Adipose tissue (tissue), 3 donors: ENCODE results near the gene DYNLT1. TPM values are rescaled to one million over a fixed set of nuclear protein-coding genes. Genes with fewer than 3 reads are reported as not detected.
"Not testable (repeated sequence)": the region's sequence is repeated elsewhere in the genome, so short reads cannot be mapped to it uniquely, and the experiment has no call there.

ENCODE experiments used
- H3K27ac ChIP-seq: one replicate; pipeline ENCODE4 v1.5.1; 2013; ENCODE audit warnings: low read depth, low read length
- WGBS, 3 donors: extraction: QIAGEN DNeasy Blood & Tissue Kit; methylation state at CpG; one replicate each; pipeline ENCODE4 v1.1.7; 2013; 5-methylcytosine and 5-hydroxymethylcytosine counted together
- polyA plus RNA-seq, 3 donors: library from polyadenylated mRNA; stranded (reverse); fragments of 200-250 nt; gene quantifications; one replicate each; pipeline ENCODE4 v1.2.3, GENCODE V29; 2013
- donor health status: healthy with polysubstance abuse.
- donor health status: Bipolar disorder and iron deficiency.
- donor health status: healthy.

DYNLT1 gene
- polyA plus RNA-seq, 3 donors = 66.3 to 155 (median 120) TPM

DNA sequence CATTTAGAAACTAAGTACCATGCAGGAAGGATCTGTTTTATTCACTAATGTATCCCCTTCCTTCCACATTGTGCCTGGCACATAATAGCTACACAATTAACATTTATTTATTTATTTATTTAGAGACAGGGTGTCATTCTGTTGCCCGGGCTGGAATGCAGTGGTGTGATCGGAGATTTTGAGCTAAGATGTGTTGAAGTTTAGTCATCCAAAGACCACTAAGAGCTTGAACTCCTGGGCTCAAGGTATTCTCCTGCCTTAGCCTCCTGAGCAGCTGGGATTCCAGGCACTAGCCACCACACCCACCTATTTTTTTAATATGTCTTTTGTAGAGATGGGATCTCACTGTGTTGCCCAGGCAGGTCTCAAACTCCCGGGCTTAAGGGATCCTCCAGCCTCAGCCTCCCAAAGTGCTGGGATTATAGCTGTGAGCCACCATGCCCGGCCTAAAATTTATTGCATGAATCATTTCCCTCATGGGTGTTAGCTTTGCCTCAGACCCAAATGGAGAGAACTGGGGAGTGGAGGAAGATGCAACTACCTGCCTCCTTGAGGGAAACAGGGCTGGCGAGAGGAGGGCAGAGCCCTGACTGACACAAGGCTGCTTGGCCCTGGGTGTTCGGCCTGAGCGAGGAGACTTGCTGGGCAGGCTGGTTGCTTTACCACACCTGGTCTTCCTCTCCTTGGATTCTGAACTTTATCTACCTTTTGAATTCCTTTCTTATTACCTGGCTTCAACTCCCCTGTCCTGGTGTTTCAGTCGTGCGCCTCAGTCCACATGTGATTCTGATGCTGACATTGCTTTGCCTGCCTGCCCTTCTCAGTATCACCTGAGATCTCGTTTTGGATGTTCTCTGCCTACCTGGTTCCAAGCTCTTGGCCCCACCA, 1.7 kb upstream of the DYNLT1 start:
- no peak overlapping the region for H3K27ac ChIP-seq
- WGBS, 3 donors = 72 to 93% (median 79%) methylated on average over 10 of the region's 10 CpGs

- peak overlapping the region; percentile 9 for H3K27ac ChIP-seq
- 31 to 33% (median 33%) methylated on average over 21 of the region's 21 CpGs for WGBS, 3 donors
These were observed 800 bp upstream of the DYNLT1 start for GRCh38 chr6:158645064-158646022.

GRCh38 chr6:158643836-158644230, 710 bp downstream of the DYNLT1 start:
- H3K27ac ChIP-seq = peak overlapping the region; percentile 91
- 1% methylated on average over 21 of the region's 21 CpGs for WGBS, 3 donors

- WGBS, 3 donors = 56 to 59% (median 57%) methylated on average over 8 of the region's 8 CpGs
These were observed 2.4 kb downstream of the DYNLT1 start for GRCh38 chr6:158642097-158642601.

GRCh38 chr6:158640519-158640918, 4.0 kb downstream of the DYNLT1 start:
- no peak overlapping the region for H3K27ac ChIP-seq
- WGBS, 3 donors = 93 to 98% (median 93%) methylated on average over 2 of the region's 2 CpGs

More at GRCh38 chr6:158642097-158642601, 2.4 kb downstream of the DYNLT1 start:
- no peak overlapping the region for H3K27ac ChIP-seq

DNA sequence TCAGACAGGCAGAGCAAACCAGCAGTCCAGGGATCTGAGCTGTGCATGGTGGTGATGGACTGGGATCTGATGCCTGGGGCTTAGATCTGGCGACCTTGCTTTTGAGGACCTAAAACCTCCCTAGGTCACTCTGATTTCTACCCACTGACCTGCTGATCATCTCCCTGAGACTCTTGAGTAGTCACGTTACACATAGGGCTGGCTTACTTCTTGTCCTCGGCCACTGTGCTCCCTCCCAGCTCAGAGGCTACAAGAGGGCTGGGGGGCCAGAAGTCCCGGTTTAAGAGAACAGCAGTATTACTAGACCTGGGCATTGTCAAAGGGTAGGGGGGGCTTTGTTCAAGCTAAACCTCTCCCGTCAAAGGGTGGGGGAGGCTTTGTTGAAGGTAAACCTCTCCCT, 5.5 kb downstream of the DYNLT1 start:
- 83 to 96% (median 92%) methylated on average over 5 of the region's 5 CpGs for WGBS, 3 donors
- H3K27ac ChIP-seq = no peak overlapping the region

- no peak overlapping the region for H3K27ac ChIP-seq
- 61 to 87% (median 83%) methylated on average over 3 of the region's 3 CpGs for WGBS, 3 donors
These were observed 6.2 kb downstream of the DYNLT1 start for GRCh38 chr6:158638324-158638854.

GRCh38 chr6:158636778-158637177, 7.8 kb downstream of the DYNLT1 start:
- 94 to 95% (median 94%) methylated on average over 8 of the region's 8 CpGs for WGBS, 3 donors
- H3K27ac ChIP-seq = no peak overlapping the region

GRCh38 chr6:158635427-158636073, 9.0 kb downstream of the DYNLT1 start:
- no peak overlapping the region for H3K27ac ChIP-seq
- WGBS, 3 donors = 89 to 96% (median 95%) methylated on average over 7 of the region's 7 CpGs

DNA sequence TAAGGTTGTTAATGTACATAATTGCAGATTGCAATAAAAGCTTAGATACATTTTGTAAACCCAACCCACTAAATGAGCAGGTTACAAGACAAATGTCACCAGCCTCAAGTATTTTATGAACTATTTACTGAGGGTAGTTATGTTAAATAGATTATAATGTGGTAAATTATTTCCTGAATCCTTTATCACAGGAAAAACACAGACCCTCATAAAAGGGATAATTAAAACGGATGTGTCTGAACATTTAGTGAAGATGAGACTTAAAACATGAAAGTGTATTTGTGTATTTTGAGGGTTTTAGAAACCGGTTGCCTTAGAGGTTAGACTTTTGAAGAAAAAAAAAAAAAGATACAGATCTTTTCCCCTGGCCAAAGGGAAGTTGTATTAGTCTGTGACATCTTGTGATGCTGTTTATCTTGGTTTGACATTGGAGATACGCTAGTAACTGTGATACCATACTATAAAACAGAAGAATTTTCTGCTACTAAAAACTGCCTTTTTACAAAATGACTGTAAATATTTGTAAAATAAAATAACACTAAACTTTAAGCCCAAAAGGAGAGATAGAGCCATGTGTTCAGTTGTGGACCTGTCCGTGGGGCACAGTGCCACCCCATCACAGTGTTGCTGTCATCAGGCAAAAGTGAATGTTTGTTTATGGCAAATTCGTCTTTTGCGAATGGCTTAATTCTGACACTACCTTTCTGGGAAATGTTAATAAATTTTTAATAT, 9.7 kb downstream of the DYNLT1 start:
- WGBS, 3 donors = 73 to 77% (median 77%) methylated on average over 6 of the region's 6 CpGs

GRCh38 chr6:158633127-158633526, 11.4 kb downstream of the DYNLT1 start:
- H3K27ac ChIP-seq = no peak overlapping the region
- whole genome bisulfite sequencing, 3 donors = 88 to 95% (median 93%) methylated on average over 11 of the region's 11 CpGs

More for the DNA sequence above, 9.7 kb downstream of the DYNLT1 start:
- no peak overlapping the region for H3K27ac ChIP-seq

DNA sequence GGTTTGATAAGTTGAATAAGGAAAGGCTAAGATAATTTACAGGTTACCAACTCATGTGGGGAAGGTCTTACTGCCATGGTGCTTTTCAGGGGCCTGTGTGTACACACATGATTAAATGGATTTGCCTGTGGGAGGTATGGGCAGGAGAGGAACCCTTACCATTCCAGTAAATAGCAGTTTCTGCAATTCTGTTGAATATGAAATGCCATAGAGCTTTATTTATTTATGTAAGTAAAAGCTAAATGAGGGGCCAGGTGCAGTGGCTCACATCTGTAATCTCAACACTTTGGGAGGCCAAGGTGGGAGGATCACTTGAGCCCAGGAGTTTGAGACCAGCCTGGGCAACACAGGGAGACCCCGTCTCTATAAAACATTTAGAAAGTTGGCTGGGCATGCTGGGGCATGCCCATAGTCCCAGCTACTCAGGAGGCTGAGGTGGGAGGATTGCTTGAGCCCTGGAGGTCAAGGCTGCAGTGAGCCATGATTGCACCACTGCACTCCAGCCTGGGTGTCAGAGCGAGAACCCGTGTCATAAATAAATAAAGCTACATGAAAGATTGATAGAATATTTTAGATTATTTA, 11.9 kb downstream of the DYNLT1 start:
- WGBS, 3 donors = 79 to 100% (median 96%) methylated on average over 3 of the region's 3 CpGs
- H3K27ac ChIP-seq = not testable (repeated sequence)

DNA sequence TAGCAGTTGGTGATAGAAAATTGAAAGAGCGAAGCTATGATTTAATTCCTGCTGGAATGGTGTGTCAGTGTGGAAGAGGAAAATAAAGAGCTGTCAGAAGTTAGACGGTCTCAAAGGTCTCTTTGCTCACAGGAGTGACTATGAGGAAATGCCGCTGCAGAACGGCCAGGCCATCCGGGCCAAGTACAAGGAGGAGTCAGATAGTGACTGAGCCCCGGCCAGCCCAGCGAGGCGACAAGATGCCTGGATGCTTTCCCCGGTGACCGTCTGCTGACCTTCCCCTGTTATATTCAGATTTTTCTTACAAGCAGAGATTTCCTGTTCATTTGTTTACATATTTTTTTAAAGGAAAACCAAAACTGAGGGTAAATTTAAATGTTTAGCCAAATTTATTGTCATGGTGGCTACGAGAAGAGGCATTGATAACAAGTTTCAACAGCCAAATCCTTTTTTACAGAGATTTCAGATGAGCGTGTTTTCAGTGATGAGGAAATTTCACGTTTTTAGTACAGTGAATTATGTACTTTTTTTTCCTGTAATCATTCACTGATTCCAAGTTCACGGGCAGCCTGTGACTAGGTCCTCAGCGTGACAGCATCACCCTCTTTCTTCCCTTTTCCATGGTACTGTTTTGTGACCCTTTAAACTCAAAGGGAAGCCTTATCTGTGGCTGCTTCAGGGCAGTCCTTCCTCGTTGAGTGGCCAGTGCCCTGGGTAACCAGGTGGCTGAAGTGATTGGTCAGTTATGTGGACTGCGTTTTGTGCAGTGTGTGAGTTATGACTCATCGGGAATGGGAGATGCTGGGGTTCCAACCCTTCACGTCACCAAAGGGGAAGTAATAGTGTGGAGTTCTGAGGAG, 12.6 kb downstream of the DYNLT1 start:
- peak overlapping the region; percentile 0 for H3K27ac ChIP-seq

DNA sequence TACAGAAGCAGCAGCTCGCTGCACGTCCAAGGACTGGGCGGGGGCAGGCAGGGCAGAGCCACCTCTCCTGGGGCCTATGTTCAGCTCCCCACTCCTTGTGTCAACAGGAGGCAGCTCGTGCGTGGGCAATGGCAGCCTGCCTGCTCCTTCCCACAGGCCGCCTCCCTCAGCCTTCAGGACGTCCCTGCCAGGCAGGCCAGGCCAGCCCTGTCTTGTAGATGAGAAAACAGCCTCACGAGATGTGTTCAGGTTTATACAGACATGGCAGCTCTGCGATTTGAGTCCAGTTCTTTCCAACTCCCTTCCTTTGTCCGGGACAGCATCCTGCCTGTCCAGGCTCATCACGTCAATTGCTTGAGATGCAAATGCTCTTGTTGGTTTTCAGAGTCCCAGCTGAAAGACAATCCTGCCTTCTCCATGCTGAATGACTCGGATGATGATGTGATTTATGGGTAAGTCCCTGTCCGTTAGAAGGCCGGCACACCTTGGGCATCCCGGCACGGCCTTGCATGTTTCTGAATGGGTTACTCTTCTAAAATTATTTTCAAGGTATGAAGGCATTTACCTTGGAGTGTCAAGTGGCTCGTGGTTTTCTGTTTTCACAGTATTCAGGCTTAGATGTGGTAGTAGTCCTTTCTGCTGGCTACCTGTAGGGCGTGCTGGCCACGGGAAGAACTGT, 13.5 kb downstream of the DYNLT1 start:
- H3K27ac ChIP-seq = peak overlapping the region; percentile 0
- 54 to 71% (median 66%) methylated on average over 19 of the region's 19 CpGs for WGBS, 3 donors

More for the DNA sequence above, 12.6 kb downstream of the DYNLT1 start:
- 30 to 57% (median 41%) methylated on average over 19 of the region's 19 CpGs for WGBS, 3 donors

GRCh38 chr6:158629367-158630221, 14.9 kb downstream of the DYNLT1 start:
- WGBS, 3 donors = 62 to 91% (median 89%) methylated on average over 20 of the region's 20 CpGs
- no peak overlapping the region for H3K27ac ChIP-seq
